ENCODE results near the gene RALGAPA2. TPM values are rescaled to one million over a fixed set of nuclear protein-coding genes. Genes with fewer than 3 reads are reported as not detected.

The RALGAPA2 gene
- total RNA-seq, 1 donor, result 5.6 TPM

GRCh38 chr20:20369250-20370093 lies 343.0 kb downstream of the RALGAPA2 start:
- no peak for TF ChIP-seq CTCF (IDR thresholded peaks at IDR 0.05; ENCODE audit: insufficient read depth, low read depth, low read length)
- H3K4me3 ChIP-seq (ENCODE audit: low read depth, low read length), result no peak overlapping the region
- DNase-seq (ENCODE audit: low read depth), result no peak

GRCh38 chr20:20368418-20369249 lies 343.8 kb downstream of the RALGAPA2 start:
- DNase-seq (ENCODE audit: low read depth), result no peak
- no peak for TF ChIP-seq CTCF (IDR thresholded peaks at IDR 0.05; ENCODE audit: insufficient read depth, low read depth, low read length)
- no peak overlapping the region for H3K4me3 ChIP-seq (ENCODE audit: low read depth, low read length)

- no peak within 1 kb of the TSS for H3K4me3 ChIP-seq (ENCODE audit: low read depth, low read length)
- no peak for DNase-seq (ENCODE audit: low read depth)
These were observed 344.6 kb downstream of the RALGAPA2 start, which contains the start of gene INSM1 for GRCh38 chr20:20367575-20368417. INSM1 (plus strand) TSS chr20:20368104; CDS start chr20:20368268, 164 bp downstream.

GRCh38 chr20:20366876-20367574 lies 345.4 kb downstream of the RALGAPA2 start:
- TF ChIP-seq CTCF (IDR thresholded peaks at IDR 0.05; ENCODE audit: insufficient read depth, low read depth, low read length), result no peak
- no peak for DNase-seq (ENCODE audit: low read depth)
- H3K4me3 ChIP-seq (ENCODE audit: low read depth, low read length), result no peak overlapping the region

More at GRCh38 chr20:20367575-20368417, 344.6 kb downstream of the RALGAPA2 start, which contains the start of gene INSM1:
- TF ChIP-seq CTCF (IDR thresholded peaks at IDR 0.05; ENCODE audit: insufficient read depth, low read depth, low read length), result no peak

- H3K4me3 ChIP-seq (ENCODE audit: low read depth, low read length), result no peak overlapping the region
- DNase-seq (ENCODE audit: low read depth), result no peak
- TF ChIP-seq CTCF (IDR thresholded peaks at IDR 0.05; ENCODE audit: insufficient read depth, low read depth, low read length), result no peak
These were observed 345.9 kb downstream of the RALGAPA2 start for GRCh38 chr20:20366551-20366875.
